ENCODE measurements around the gene MYBPH. TPM values are rescaled to one million over a fixed set of nuclear protein-coding genes. Genes with fewer than 3 reads are reported as not detected.

The MYBPH gene
- total and polyA plus RNA-seq, 10 of the 15 experiments (the other 5 are each of a cell fraction or from before 2014, with no cell fraction given): 0.06 to 0.10 TPM; not detected in 8

DNA sequence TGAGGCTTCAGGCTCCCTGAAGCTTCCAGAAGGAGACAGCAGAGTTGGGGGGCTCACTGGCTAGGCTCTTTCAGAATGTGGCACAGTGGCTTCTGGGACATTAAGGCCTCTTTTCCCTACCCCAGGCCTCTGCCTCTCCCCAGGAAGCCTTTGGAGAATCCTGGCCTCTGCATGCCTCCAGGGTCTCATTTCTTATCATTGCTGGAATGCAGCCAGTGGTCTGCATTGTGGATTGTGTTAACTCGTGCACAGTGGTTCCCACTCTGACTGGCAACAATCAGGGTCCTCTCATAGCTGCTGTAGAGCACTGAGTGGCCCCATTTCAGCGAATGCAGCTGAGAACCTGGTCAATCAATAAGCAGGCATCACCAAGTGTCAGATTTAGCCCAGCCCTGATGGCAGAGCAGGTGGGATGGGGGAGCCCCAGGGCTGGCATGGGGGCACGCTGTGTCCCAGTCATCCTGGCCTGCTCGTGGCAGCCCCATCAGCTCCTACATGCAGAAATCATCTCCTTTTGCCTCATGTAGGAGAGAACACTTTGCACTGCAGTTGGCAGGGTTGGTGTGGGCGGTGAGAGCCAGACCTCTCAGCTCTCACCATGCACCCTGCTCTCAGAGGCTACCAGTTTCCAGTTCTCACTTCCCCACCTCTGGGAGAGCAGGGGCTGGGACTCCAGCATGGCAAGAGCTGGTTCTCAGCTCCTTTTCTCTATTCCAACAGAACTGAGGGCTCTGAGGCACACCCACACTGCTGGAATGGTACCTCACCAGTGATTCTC, 34.7 kb downstream of the MYBPH start (continued):
- TF ChIP-seq, protein P1, sequence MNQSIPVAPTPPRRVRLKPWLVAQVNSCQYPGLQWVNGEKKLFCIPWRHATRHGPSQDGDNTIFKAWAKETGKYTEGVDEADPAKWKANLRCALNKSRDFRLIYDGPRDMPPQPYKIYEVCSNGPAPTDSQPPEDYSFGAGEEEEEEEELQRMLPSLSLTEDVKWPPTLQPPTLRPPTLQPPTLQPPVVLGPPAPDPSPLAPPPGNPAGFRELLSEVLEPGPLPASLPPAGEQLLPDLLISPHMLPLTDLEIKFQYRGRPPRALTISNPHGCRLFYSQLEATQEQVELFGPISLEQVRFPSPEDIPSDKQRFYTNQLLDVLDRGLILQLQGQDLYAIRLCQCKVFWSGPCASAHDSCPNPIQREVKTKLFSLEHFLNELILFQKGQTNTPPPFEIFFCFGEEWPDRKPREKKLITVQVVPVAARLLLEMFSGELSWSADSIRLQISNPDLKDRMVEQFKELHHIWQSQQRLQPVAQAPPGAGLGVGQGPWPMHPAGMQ (IDR thresholded peaks at IDR 0.05; ENCODE audit: borderline replicate concordance): no peak
- no peak for TF ChIP-seq IKZF2 (IDR thresholded peaks at IDR 0.05)
- no peak for TF ChIP-seq DPF2 (IDR thresholded peaks at IDR 0.05)
- TF ChIP-seq, protein P2, sequence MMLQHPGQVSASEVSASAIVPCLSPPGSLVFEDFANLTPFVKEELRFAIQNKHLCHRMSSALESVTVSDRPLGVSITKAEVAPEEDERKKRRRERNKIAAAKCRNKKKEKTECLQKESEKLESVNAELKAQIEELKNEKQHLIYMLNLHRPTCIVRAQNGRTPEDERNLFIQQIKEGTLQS (IDR thresholded peaks at IDR 0.05; ENCODE audit: borderline replicate concordance, extremely low read depth, low read depth, low read length): no peak

DNA sequence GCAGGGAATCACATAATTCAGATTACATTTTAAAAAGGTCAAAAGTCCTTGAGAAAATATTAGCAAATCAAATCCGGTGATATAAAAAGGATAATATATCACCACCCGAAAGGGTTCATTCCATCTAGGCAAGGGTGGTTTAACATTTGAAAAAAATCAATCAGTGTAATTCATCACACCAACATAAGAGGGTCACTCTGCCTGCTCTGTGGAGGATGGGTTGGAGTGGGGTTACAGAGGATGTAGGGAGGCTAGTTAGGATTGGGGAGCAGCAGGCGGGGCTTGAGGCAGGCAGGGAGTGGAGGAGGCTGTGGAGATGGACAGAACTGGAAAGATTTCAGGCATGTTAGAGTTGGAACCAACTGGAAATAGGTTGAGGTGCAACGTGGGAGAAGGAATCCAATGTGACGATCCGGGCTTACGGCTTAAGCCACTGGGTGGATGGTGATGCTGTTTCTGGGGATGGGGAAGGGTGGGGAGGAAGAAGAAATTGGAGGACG, 35.6 kb downstream of the MYBPH start:
- no peak overlapping the region for H2AFZ ChIP-seq (ENCODE audit: control insufficient read depth, low read depth, low read length)
- ChIA-PET CTCF (no interaction called here), POLR2A (no interaction called here), RAD21 (ENCODE audit: unreplicated experiment) (no interaction called here), SMC1A (ENCODE audit: uncharacterized antibody, unreplicated experiment) (no interaction called here)
- FAIRE-seq (no peak), ATAC-seq (no peak), DNase-seq (ENCODE audit: low read depth, low spot score) (no peak)
- no TSS peak for BruUV-seq (replicated peaks)
- H3K9me3 ChIP-seq (replicated peaks; ENCODE audit: control insufficient read depth, insufficient read depth, low read length): no peaks in the 10 kb centered on the region
- intact Hi-C loops (cut with micrococcal nuclease; ENCODE audit: unreplicated experiment): no loop called here
- H3K4me1 ChIP-seq (ENCODE audit: control insufficient read depth, insufficient read depth, low read length): no peaks in the 10 kb centered on the region
- no peaks in the 10 kb centered on the region for H4K20me1 ChIP-seq (ENCODE audit: control insufficient read depth, insufficient read depth)
- no peak overlapping the region for H3K9ac ChIP-seq (ENCODE audit: control insufficient read depth, insufficient read depth, low read length)
- no peaks in the 10 kb centered on the region for H3K79me2 ChIP-seq (ENCODE audit: control insufficient read depth, insufficient read depth, low read length)
- 54% methylated on average over 8 of the region's 8 CpGs for WGBS (ENCODE audit: insufficient coverage, insufficient replicate concordance, low lambda C conversion rate, missing lambda C conversion rate)
- no peaks in the 10 kb centered on the region for H3K36me3 ChIP-seq (ENCODE audit: control insufficient read depth in 2 of 2, insufficient read depth in 2 of 2, low read length in 1 of 2)
- in situ Hi-C loops (cut with MboI): no loop called here
- H3K27ac ChIP-seq (ENCODE audit: control insufficient read depth, insufficient read depth): no peak overlapping the region
- H3K4me3 ChIP-seq: no peak overlapping the region
- no peak overlapping the region for H3K4me2 ChIP-seq (ENCODE audit: control insufficient read depth, insufficient read depth)
- H3K27me3 ChIP-seq (replicated peaks in 1 of 2; ENCODE audit: control insufficient read depth in 2 of 2, insufficient read depth in 2 of 2, low read length in 1 of 2): peaks cover 5 to 9% of the 10 kb centered on the region in 2 experiments; a peak in 3 of 4 replicates
- TF ChIP-seq, protein P3, sequence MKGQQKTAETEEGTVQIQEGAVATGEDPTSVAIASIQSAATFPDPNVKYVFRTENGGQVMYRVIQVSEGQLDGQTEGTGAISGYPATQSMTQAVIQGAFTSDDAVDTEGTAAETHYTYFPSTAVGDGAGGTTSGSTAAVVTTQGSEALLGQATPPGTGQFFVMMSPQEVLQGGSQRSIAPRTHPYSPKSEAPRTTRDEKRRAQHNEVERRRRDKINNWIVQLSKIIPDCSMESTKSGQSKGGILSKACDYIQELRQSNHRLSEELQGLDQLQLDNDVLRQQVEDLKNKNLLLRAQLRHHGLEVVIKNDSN (IDR thresholded peaks at IDR 0.05; ENCODE audit: borderline replicate concordance, extremely low read length, insufficient read depth, low read depth, low read length): no peak
- TF ChIP-seq RAD21 (IDR thresholded peaks at IDR 0.05; ENCODE audit: insufficient read depth, low read depth, low read length) (no peak), EED (IDR thresholded peaks at IDR 0.05; ENCODE audit: low read depth) (no peak), NR2C2 (IDR thresholded peaks at IDR 0.05; ENCODE audit: borderline replicate concordance, control insufficient read depth, insufficient read length, low read depth) (no peak), ASH2L (IDR thresholded peaks at IDR 0.05; ENCODE audit: borderline replicate concordance, low read depth) (no peak), NFYA (IDR thresholded peaks at IDR 0.05; ENCODE audit: borderline replicate concordance, low read depth, low read length) (no peak), SMARCA5 (IDR thresholded peaks at IDR 0.05) (no peak), ZNF622 (IDR thresholded peaks at IDR 0.05) (no peak), JUND (IDR thresholded peaks at IDR 0.05; ENCODE audit: low read depth, low read length) (no peak), TCF7 (IDR thresholded peaks at IDR 0.05; ENCODE audit: borderline replicate concordance) (no peak), TBL1XR1 (IDR thresholded peaks at IDR 0.05; ENCODE audit: low read depth, low read length) (no peak), MYB (IDR thresholded peaks at IDR 0.05; ENCODE audit: borderline replicate concordance, low read depth, low read length) (no peak), TCF3 (IDR thresholded peaks at IDR 0.05; ENCODE audit: borderline replicate concordance, insufficient read depth, low read depth, low read length) (no peak), ZBED1 (IDR thresholded peaks at IDR 0.05; ENCODE audit: borderline replicate concordance) (no peak)
- TF ChIP-seq, protein P4, sequence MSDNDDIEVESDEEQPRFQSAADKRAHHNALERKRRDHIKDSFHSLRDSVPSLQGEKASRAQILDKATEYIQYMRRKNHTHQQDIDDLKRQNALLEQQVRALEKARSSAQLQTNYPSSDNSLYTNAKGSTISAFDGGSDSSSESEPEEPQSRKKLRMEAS (IDR thresholded peaks at IDR 0.05; ENCODE audit: low read depth, low read length): no peak
